Panc1 (cell line): ENCODE data around the gene METTL2B.

Experiments
- CTCF ChIP-seq: fragments of 450-650 bp; IDR thresholded peaks from 2 replicates; pipeline ENCODE4 v1.5.1; 2017; ENCODE audit warnings: mild to moderate bottlenecking
- POLR2AphosphoS5 ChIP-seq: IDR thresholded peaks from 2 replicates; pipeline ENCODE4 v1.6.1; 2012; ENCODE audit warnings: mild to moderate bottlenecking, low read depth, low read length, moderate library complexity
- TCF7L2 ChIP-seq: IDR thresholded peaks from 2 replicates; pipeline ENCODE4 v1.6.1; 2011; ENCODE audit warnings: mild to moderate bottlenecking, low read depth, low read length, inconsistent platforms

- no peak for TF ChIP-seq CTCF
- TF ChIP-seq POLR2AphosphoS5, result peak; percentile 20; the same call in 1 of the 2 replicates
- TF ChIP-seq TCF7L2, result no peak
Measured at GRCh38 chr7:128458956-128459355, 17.6 kb upstream of the METTL2B start.
